WERI-Rb-1 (cell line): ENCODE data around the gene MCRS1.
"Not testable (repeated sequence)": the region's sequence is repeated elsewhere in the genome, so short reads cannot be mapped to it uniquely, and the experiment has no call there.

Source experiments
- DNase-seq: peaks from one replicate; pipeline ENCODE4 v3.0.0-alpha.2; 2020
- H3K27ac ChIP-seq: fragments of 250-450 bp; sonication (Bioruptor Pico); 2 replicates; pipeline ENCODE4 v1.5.1; 2020; ENCODE audit warnings: mild to moderate bottlenecking, moderate library complexity
- H3K27me3 ChIP-seq: fragments of 250-450 bp; sonication (Bioruptor Pico); 2 replicates; pipeline ENCODE4 v1.5.1; 2021; ENCODE audit warnings: mild to moderate bottlenecking, low read depth, moderate library complexity; ENCODE audit not compliant: insufficient read depth, severe bottlenecking
- H3K36me3 ChIP-seq: fragments of 250-450 bp; sonication (Bioruptor Pico); 2 replicates; pipeline ENCODE4 v1.5.1; 2020; ENCODE audit warnings: mild to moderate bottlenecking, moderate library complexity
- H3K4me3 ChIP-seq: 2 replicates; pipeline ENCODE4 v1.5.1; 2011; ENCODE audit warnings: low read depth, mild to moderate bottlenecking, control low read depth, low read length
- H3K9me3 ChIP-seq: fragments of 250-450 bp; sonication (Bioruptor Pico); 2 replicates; pipeline ENCODE4 v1.5.1; 2021; ENCODE audit warnings: mild to moderate bottlenecking, moderate library complexity; ENCODE audit not compliant: severe bottlenecking
- TF ChIP-seq, protein P1 (sequence below): IDR thresholded peaks from 2 replicates; pipeline ENCODE4 v1.5.1; 2011; ENCODE audit warnings: low read depth, mild to moderate bottlenecking, control low read depth, inconsistent platforms, low read length

MCRS1 gene

DNA sequence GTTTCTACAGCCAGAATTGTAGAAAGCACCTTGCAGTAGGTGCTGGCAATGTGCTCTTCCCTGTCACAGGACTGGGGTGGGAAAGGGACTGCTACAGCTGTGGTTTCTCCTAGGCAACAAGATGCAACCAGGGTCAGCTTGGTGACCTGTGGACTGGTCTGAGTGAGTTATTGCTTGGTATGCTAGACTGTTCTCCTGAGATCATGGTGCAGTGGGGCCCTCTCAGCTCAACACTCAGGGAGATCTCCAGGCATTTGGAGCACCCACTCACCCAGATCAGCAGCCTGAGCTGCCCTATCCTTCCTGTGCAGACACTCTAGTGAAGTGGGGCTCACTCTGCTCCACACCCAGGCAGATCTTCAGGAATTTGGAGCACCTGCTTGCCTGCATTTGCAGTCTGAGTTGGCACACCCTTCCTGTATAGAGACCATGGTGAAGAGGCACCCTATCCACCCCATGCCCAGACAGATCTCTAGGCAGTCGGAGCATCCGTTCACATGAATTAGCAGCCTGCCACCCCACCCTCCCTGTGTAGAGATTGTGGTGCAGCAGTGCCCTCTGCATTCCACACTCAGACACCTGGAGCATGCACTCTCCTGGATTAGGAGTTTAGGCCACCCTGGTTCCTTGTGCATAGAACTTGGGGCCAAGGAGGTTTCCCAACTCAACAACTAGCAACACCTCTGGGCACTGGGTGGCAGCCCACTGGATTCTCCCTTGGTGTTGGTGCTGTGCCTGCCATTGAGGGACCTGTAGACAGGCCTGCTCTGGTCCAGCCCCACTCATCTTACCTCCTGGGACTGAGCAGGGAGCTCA is 41.3 kb upstream of the MCRS1 start:
- H3K4me3 ChIP-seq = no peak overlapping the region
- no peaks in the 10 kb centered on the region for H3K27me3 ChIP-seq
- TF ChIP-seq, protein P1, sequence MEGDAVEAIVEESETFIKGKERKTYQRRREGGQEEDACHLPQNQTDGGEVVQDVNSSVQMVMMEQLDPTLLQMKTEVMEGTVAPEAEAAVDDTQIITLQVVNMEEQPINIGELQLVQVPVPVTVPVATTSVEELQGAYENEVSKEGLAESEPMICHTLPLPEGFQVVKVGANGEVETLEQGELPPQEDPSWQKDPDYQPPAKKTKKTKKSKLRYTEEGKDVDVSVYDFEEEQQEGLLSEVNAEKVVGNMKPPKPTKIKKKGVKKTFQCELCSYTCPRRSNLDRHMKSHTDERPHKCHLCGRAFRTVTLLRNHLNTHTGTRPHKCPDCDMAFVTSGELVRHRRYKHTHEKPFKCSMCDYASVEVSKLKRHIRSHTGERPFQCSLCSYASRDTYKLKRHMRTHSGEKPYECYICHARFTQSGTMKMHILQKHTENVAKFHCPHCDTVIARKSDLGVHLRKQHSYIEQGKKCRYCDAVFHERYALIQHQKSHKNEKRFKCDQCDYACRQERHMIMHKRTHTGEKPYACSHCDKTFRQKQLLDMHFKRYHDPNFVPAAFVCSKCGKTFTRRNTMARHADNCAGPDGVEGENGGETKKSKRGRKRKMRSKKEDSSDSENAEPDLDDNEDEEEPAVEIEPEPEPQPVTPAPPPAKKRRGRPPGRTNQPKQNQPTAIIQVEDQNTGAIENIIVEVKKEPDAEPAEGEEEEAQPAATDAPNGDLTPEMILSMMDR = no peak
- no peak overlapping the region for H3K27ac ChIP-seq
- no peak for DNase-seq
- H3K36me3 ChIP-seq = no peaks in the 10 kb centered on the region
- peaks cover 4% of the 10 kb centered on the region for H3K9me3 ChIP-seq

- H3K4me3 ChIP-seq, H3K27me3 ChIP-seq, H3K9me3 ChIP-seq, DNase-seq, H3K27ac ChIP-seq, H3K36me3 ChIP-seq: not testable (repeated sequence)
Measured at GRCh38 chr12:49605539-49605938, 37.6 kb upstream of the MCRS1 start, which contains the start of gene FAM186B. TSS of gene FAM186B (minus strand) at chr12:49605639. CDS start at chr12:49605477, 162 bp downstream.

DNA sequence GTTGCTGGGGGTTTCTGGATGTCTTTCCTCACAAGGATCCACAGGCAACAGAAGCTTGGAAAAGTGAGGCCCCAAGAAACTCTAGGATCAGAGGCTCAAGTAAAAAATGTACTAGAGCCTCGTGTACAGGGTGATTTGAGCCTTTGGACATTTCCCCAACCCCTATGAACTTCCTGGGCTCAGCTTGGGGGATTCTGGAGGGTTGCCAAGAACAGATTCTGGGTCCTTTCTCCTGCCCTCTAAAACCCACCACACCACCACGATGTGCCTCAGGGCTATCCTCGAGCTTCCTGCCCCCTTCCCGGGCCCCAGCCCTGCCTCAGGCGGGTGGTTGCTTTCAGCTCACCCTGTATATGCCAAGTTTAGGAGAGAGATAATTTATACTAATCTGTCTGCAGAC is 36.9 kb upstream of the MCRS1 start:
- no peaks in the 10 kb centered on the region for H3K9me3 ChIP-seq
- H3K27me3 ChIP-seq = no peaks in the 10 kb centered on the region
- no peaks in the 10 kb centered on the region for H3K36me3 ChIP-seq
- H3K27ac ChIP-seq = no peak overlapping the region
- no peak for DNase-seq
- TF ChIP-seq, protein P1 = no peak
- no peak overlapping the region for H3K4me3 ChIP-seq

- DNase-seq = no peak
- Histone ChIP-seq H3K36me3 (no peaks in the 10 kb centered on the region), H3K27me3 (no peaks in the 10 kb centered on the region), H3K4me3 (no peak overlapping the region), H3K27ac (no peak overlapping the region), H3K9me3 (no peaks in the 10 kb centered on the region)
- TF ChIP-seq, protein P1 = no peak
Measured at GRCh38 chr12:49603721-49604120, 35.8 kb upstream of the MCRS1 start.

- DNase-seq = no peak
- H3K36me3 ChIP-seq = no peaks in the 10 kb centered on the region
- no peaks in the 10 kb centered on the region for H3K9me3 ChIP-seq
- no peak overlapping the region for H3K27ac ChIP-seq
- no peaks in the 10 kb centered on the region for H3K27me3 ChIP-seq
- no peak overlapping the region for H3K4me3 ChIP-seq
- TF ChIP-seq, protein P1 = no peak
Measured at GRCh38 chr12:49599961-49600360, 32.0 kb upstream of the MCRS1 start.

- H3K36me3 ChIP-seq = no peaks in the 10 kb centered on the region
- TF ChIP-seq, protein P1 = no peak
- DNase-seq = peak; percentile 44
- no peaks in the 10 kb centered on the region for H3K27me3 ChIP-seq
- H3K4me3 ChIP-seq = no peak overlapping the region
- no peak overlapping the region for H3K27ac ChIP-seq
- no peaks in the 10 kb centered on the region for H3K9me3 ChIP-seq
Measured at GRCh38 chr12:49598527-49598926, 30.6 kb upstream of the MCRS1 start.
